Measurements from ENCODE around the gene ANKRD26.

- TF ChIP-seq CTCF (IDR thresholded peaks at IDR 0.05) (no peak), POLR2A (IDR thresholded peaks at IDR 0.05) (no peak)
These were observed 47.6 kb downstream of the ANKRD26 start for GRCh38 chr10:27052656-27053055.
